ENCODE data around the gene ZNF831.

GRCh38 chr20:59184880-59185447 lies 21.3 kb downstream of the ZNF831 start:
- TF ChIP-seq CTCF (IDR thresholded peaks at IDR 0.05; ENCODE audit: low read depth, low read length, poor library complexity, severe bottlenecking): no peak
- TF ChIP-seq EZH2phosphoT487 (IDR thresholded peaks at IDR 0.05; ENCODE audit: borderline replicate concordance, low read length): no peak
